ENCODE results near the gene USP22. TPM values are rescaled to one million over a fixed set of nuclear protein-coding genes. Genes with fewer than 3 reads are reported as not detected.

Gene USP22
- total and polyA plus RNA-seq, 2 of the 8 experiments (the other 6 are each of a cell fraction or from before 2014, with no cell fraction given): 221 to 316 TPM

GRCh38 chr17:20999841-21000532, 42.8 kb downstream of the USP22 start (continued):
- TF ChIP-seq CHD7 (IDR thresholded peaks at IDR 0.05; ENCODE audit: insufficient replicate concordance, low read length): no peak
- no peak for TF ChIP-seq CTBP2 (IDR thresholded peaks at IDR 0.05; ENCODE audit: borderline replicate concordance, insufficient read depth, insufficient read length, low read length)
- no peak for TF ChIP-seq CHD2 (IDR thresholded peaks at IDR 0.05; ENCODE audit: low read length)

Measured in H1 (cell line).